ENCODE data around the gene VMAC.

- TF ChIP-seq FOXP2 (optimal IDR thresholded peaks at IDR 0.05; ENCODE audit: control extremely low read depth, extremely low read length, insufficient read depth) (no peak), EZH2 (IDR thresholded peaks at IDR 0.05) (no peak), POLR2AphosphoS5 (IDR thresholded peaks at IDR 0.05; ENCODE audit: borderline replicate concordance, low read depth, low read length) (no peak)
These were observed 24.5 kb upstream of the VMAC start for GRCh38 chr19:5880196-5880595.
